GM12878 (cell line): ENCODE measurements around the gene STEAP3. TPM values are rescaled to one million over a fixed set of nuclear protein-coding genes. Genes with fewer than 3 reads are reported as not detected.

ENCODE experiments used
- ATAC-seq: fragments of 200-7000 bp; cut with Tn5 transposase; 3 replicates; pipeline ENCODE4 v1.9.1; 2020; ENCODE audit warnings: mild to moderate bottlenecking, moderate library complexity
- BruUV-seq: library from RNA; stranded (reverse); fragments of 400-500 nt; replicated peaks from 2 replicates; lab custom pipeline; 2021; lab: Mats Ljungman, UMichigan
- CTCF ChIA-PET: fragments of 300-600 bp; sonication (Branson Sonifier 250); formaldehyde crosslinking; extraction: SDS; loops from one replicate; lab custom pipeline; 2021; ENCODE audit warnings: inconsistent platforms; lab: Yijun Ruan, JAX
- POLR2A ChIA-PET: fragments of 350-600 bp; formaldehyde crosslinking; extraction: SDS; loops from one replicate; lab custom pipeline; 2021; ENCODE audit warnings: inconsistent platforms; lab: Charles Lee
- RAD21 ChIA-PET: fragments of 300-600 bp; sonication (Branson Sonifier 250); formaldehyde crosslinking; loops from one replicate; lab custom pipeline; 2023; ENCODE audit warnings: antibody characterized with exemption; ENCODE audit not compliant: unreplicated experiment; lab: Charles Lee
- SMC1A ChIA-PET: fragments of 300-600 bp; sonication (Branson Sonifier 250); formaldehyde crosslinking; loops from one replicate; lab custom pipeline; 2023; ENCODE audit not compliant: unreplicated experiment, uncharacterized antibody; lab: Charles Lee
- DNase-seq: peaks from one replicate; pipeline ENCODE4 v3.0.0-alpha.2; 2011; ENCODE audit warnings: low read depth, low spot score
- FAIRE-seq: peaks from 3 replicates; lab custom pipeline; 2011; peaks lifted over from hg19 to GRCh38; lab: Jason Lieb, UNC
- H2AFZ ChIP-seq: 2 replicates; pipeline ENCODE4 v1.6.0; 2011; ENCODE audit warnings: low read depth, low read length, control low read depth; ENCODE audit not compliant: control insufficient read depth
- H3K27ac ChIP-seq: 2 replicates; pipeline ENCODE4 v1.5.1; 2011; ENCODE audit warnings: control low read depth; ENCODE audit not compliant: control insufficient read depth, insufficient read depth
- H3K27me3 ChIP-seq, 2 experiments: replicated peaks in 1 of 2; 2 replicates each; pipeline versions ENCODE4 v1.6.0 to v1.6.1; 2011; ENCODE audit warnings: low read length in 1 of 2; ENCODE audit not compliant: control insufficient read depth in 2 of 2, insufficient read depth in 2 of 2
- H3K36me3 ChIP-seq, 2 experiments: 2 replicates each; pipeline ENCODE4 v1.5.1; 2011; ENCODE audit warnings: low read length in 1 of 2; ENCODE audit not compliant: control insufficient read depth in 2 of 2, insufficient read depth in 2 of 2
- H3K4me1 ChIP-seq: 2 replicates; pipeline ENCODE4 v1.6.1; 2011; ENCODE audit warnings: mild to moderate bottlenecking, low read length, moderate library complexity, mixed read lengths; ENCODE audit not compliant: control insufficient read depth, insufficient read depth
- H3K4me2 ChIP-seq: 2 replicates; pipeline ENCODE4 v1.6.0; 2011; ENCODE audit warnings: control low read depth; ENCODE audit not compliant: control insufficient read depth, insufficient read depth
- H3K4me3 ChIP-seq: fragments of 200-600 bp; sonication (generic); 2 replicates; pipeline ENCODE4 v1.5.1; 2016
- H3K79me2 ChIP-seq: 2 replicates; pipeline ENCODE4 v1.6.0; 2011; ENCODE audit warnings: low read length; ENCODE audit not compliant: control insufficient read depth, insufficient read depth
- H3K9ac ChIP-seq: 2 replicates; pipeline ENCODE4 v1.8.0; 2011; ENCODE audit warnings: low read length, control low read depth, mixed read lengths; ENCODE audit not compliant: control insufficient read depth, insufficient read depth
- H3K9me3 ChIP-seq: replicated peaks from 3 replicates; pipeline ENCODE4 v1.5.1; 2011; ENCODE audit warnings: mild to moderate bottlenecking, low read length; ENCODE audit not compliant: control insufficient read depth, insufficient read depth
- H4K20me1 ChIP-seq: 2 replicates; pipeline ENCODE4 v1.6.0; 2011; ENCODE audit not compliant: control insufficient read depth, insufficient read depth
- ASH2L ChIP-seq: fragments of 300-600, 200-600 bp; sonication (generic); IDR thresholded peaks from 2 replicates; pipeline ENCODE4 v1.6.1; 2017; ENCODE audit warnings: low read depth, mild to moderate bottlenecking, borderline replicate concordance
- BCL11A ChIP-seq: IDR thresholded peaks from 2 replicates; pipeline ENCODE4 v1.6.1; 2011; ENCODE audit warnings: low read depth, low read length
- CEBPB ChIP-seq, 2 experiments: fragments of 150-350 bp in 1 of 2; IDR thresholded peaks; 2 replicates each; pipeline ENCODE4 v1.6.1; 2012 to 2014; ENCODE audit warnings: low read depth in 2 of 2, low read length in 2 of 2, borderline replicate concordance in 1 of 2, inconsistent platforms in 1 of 2
- CREB1 ChIP-seq: IDR thresholded peaks from 2 replicates; pipeline ENCODE4 v1.6.1; 2012; ENCODE audit warnings: low read depth, mild to moderate bottlenecking, inconsistent platforms
- DPF2 ChIP-seq: fragments of 450-650 bp; IDR thresholded peaks from 2 replicates; pipeline ENCODE4 v1.6.1; 2017; ENCODE audit warnings: mild to moderate bottlenecking
- FOS ChIP-seq: IDR thresholded peaks from 3 replicates; pipeline ENCODE4 v1.6.1; 2011; ENCODE audit warnings: borderline replicate concordance; ENCODE audit not compliant: insufficient read length; ENCODE audit errors: extremely low read depth
- MAX ChIP-seq: IDR thresholded peaks from 2 replicates; pipeline ENCODE4 v1.6.1; 2012; ENCODE audit warnings: low read depth, low read length, improper control_type of control experiment
- NFYA ChIP-seq: IDR thresholded peaks from 2 replicates; pipeline ENCODE4 v1.6.1; 2011; ENCODE audit warnings: low read depth, mild to moderate bottlenecking, low read length, improper control_type of control experiment, borderline replicate concordance
- NR2F1 ChIP-seq: fragments of 450-650 bp; conservative IDR thresholded peaks from 2 replicates; pipeline ENCODE4 v1.6.1; 2017; ENCODE audit warnings: mild to moderate bottlenecking
- PAX8 ChIP-seq: fragments of 450-650 bp; IDR thresholded peaks from 2 replicates; pipeline ENCODE4 v1.6.1; 2017; ENCODE audit warnings: mild to moderate bottlenecking, moderate library complexity
- RBBP5 ChIP-seq: fragments of 200-600 bp; sonication (generic); conservative IDR thresholded peaks from 2 replicates; pipeline ENCODE4 v1.6.1; 2016
- SIN3A ChIP-seq: IDR thresholded peaks from 2 replicates; pipeline ENCODE4 v1.6.1; 2012; ENCODE audit warnings: low read depth, low read length, improper control_type of control experiment
- SMAD1 ChIP-seq: fragments of 450-650 bp; IDR thresholded peaks from 2 replicates; pipeline ENCODE4 v1.6.1; 2018; ENCODE audit warnings: mild to moderate bottlenecking, low read depth; ENCODE audit not compliant: partially characterized antibody
- SUZ12 ChIP-seq: fragments of 200-600 bp; sonication (generic); IDR thresholded peaks from one replicate; pipeline ENCODE4 v1.6.1; 2018; ENCODE audit warnings: antibody characterized with exemption, mild to moderate bottlenecking; ENCODE audit not compliant: unreplicated experiment
- USF2 ChIP-seq: IDR thresholded peaks from 2 replicates; pipeline ENCODE4 v1.6.1; 2011; ENCODE audit warnings: low read depth, low read length, improper control_type of control experiment, borderline replicate concordance
- ZNF622 ChIP-seq: fragments of 450-650 bp; IDR thresholded peaks from 2 replicates; pipeline ENCODE4 v1.6.1; 2017; ENCODE audit warnings: mild to moderate bottlenecking, inconsistent platforms
- WGBS: methylation state at CpG from one replicate; pipeline ENCODE4 v1.1.6; 2016; ENCODE audit warnings: low lambda C conversion rate; ENCODE audit not compliant: insufficient replicate concordance, insufficient coverage; ENCODE audit errors: missing lambda C conversion rate; 5-methylcytosine and 5-hydroxymethylcytosine counted together
- in situ Hi-C: fragments of 300-500 bp; cut with MboI; formaldehyde crosslinking; loops from 9 replicates; pipeline ENCODE4 v1.14.3; 2018; ENCODE audit warnings: mixed read lengths
- intact Hi-C: fragments of 100-400 bp; cut with micrococcal nuclease; formaldehyde crosslinking; loops from one replicate; pipeline ENCODE4 v1.14.2; 2022; ENCODE audit not compliant: unreplicated experiment
- polyA plus RNA-seq, 11 experiments: library from polyadenylated mRNA; depleted of rRNA in 4 of 11; unstranded in 6 of 11; stranded (reverse) in 5 of 11; fragments of >200 nt; fragmentation: Nextera tagmentation in 4 of 11; fragmentation: Illumina TruSeq in 1 of 11; extraction: Ambion mirVana in 4 of 11; extraction: Trizol in 1 of 11; gene quantifications; 1 replicate in 1 of 11; 2 replicates in 10 of 11; pipeline versions ENCODE4 v1.2.1 to v1.2.3, GENCODE V29; 2011 to 2016; ENCODE audit warnings: inconsistent platforms in 2 of 11, missing spikeins in 2 of 11, low read depth in 1 of 11
- total RNA-seq, 4 experiments: library from RNA; depleted of rRNA in 3 of 4; stranded (reverse); fragments of >200 nt in 3 of 4; fragmentation: Illumina TruSeq in 1 of 4; extraction: Trizol in 1 of 4; gene quantifications; 2 replicates each; pipeline versions ENCODE4 v1.2.1 to v1.2.3, GENCODE V29; 2013 to 2021
- TF ChIP-seq, protein P1 (sequence below): fragments of 150-350 bp; IDR thresholded peaks from 2 replicates; pipeline ENCODE4 v1.6.1; 2014; ENCODE audit warnings: mild to moderate bottlenecking, low read depth, low read length
- TF ChIP-seq, protein P2 (sequence below): IDR thresholded peaks from 2 replicates; pipeline ENCODE4 v1.6.1; 2011; ENCODE audit warnings: mild to moderate bottlenecking, low read depth, low read length, moderate library complexity; ENCODE audit not compliant: insufficient replicate concordance

Gene STEAP3
- total and polyA plus RNA-seq, 10 of the 15 experiments (the other 5 are each of a cell fraction or from before 2014, with no cell fraction given): 0.42 to 8.3 (median 4.8) TPM

- TF ChIP-seq USF2: no peak
Measured at GRCh38 chr2:119249311-119249710, 25.7 kb downstream of the STEAP3 start (continued).

DNA sequence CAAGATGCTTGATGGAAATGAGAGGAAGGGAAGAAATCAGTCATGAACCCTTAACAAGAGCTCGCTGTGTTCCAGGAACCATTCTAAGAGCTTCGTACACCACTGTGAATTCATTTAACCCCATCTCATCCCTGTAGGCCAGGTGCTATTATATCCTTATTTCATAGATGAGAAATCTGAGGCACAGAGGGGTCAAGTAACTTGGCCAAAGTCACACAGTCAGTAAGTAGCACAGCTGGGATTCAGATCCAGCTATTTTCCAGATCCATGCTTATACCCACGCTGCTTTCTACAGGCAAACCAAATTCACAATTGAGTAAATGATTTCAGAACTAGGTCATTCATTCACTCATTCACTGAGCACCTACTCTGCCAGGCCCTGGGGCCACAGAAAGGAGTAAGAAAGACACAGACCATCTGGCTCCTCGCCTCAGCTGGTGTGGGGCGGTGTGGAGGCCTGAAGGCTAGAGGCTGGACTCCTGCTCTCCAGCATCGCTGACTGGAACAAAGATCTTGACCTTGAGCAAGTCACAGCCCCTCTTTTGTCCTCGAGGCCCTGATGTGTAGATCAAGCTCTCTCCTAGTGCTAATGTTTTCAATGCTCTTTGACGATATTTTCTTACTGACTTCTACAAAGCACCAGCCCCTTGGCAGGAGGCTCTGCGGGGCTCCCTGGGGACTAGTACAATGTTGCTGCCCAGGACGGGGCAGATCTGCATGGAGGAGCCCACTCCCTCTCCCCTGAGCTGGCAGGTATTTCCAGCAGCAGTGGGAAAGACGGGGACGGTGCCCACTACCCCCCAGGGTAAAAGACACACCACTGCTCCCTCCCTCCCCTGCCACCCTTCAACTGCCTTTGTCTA is 26.5 kb downstream of the STEAP3 start:
- no peak for FAIRE-seq
- RAD21 ChIA-PET: no interaction called here
- Histone ChIP-seq H3K4me1 (no peaks in the 10 kb centered on the region), H3K4me3 (no peak overlapping the region), H3K9ac (no peak overlapping the region), H3K79me2 (no peaks in the 10 kb centered on the region), H3K4me2 (no peak overlapping the region), H2AFZ (no peak overlapping the region), H3K36me3 (no peaks in the 10 kb centered on the region; a peak in 2 of 4 replicates), H3K27ac (no peak overlapping the region), H3K27me3 (no peaks in the 10 kb centered on the region), H3K9me3 (no peaks in the 10 kb centered on the region), H4K20me1 (no peaks in the 10 kb centered on the region)
- ATAC-seq: no peak
- 61% methylated on average over 12 of the region's 12 CpGs for WGBS
- intact Hi-C loops (no loop called here), in situ Hi-C loops (no loop called here)
- no TSS peak for BruUV-seq
- SMC1A ChIA-PET: no interaction called here
- POLR2A ChIA-PET: interaction anchor here (0.5 kb wide), 1 partner anchor 212 kb away, joined by 3 read pairs; no protein-coding TSS in a partner anchor
- CTCF ChIA-PET: no interaction called here
- no peak for DNase-seq
- TF ChIP-seq NFYA (no peak), SMAD1 (no peak), BCL11A (no peak), RBBP5 (no peak), ZNF622 (no peak), ASH2L (no peak), PAX8 (no peak), CEBPB (IDR thresholded peaks at IDR 0.05; ENCODE audit: borderline replicate concordance in 1 of 2, low read depth in 2 of 2, low read length in 2 of 2) (no peak), CREB1 (no peak), MAX (no peak), NR2F1 (no peak), FOS (no peak), USF2 (no peak), SUZ12 (no peak), DPF2 (no peak), SIN3A (no peak)
- TF ChIP-seq, protein P1, sequence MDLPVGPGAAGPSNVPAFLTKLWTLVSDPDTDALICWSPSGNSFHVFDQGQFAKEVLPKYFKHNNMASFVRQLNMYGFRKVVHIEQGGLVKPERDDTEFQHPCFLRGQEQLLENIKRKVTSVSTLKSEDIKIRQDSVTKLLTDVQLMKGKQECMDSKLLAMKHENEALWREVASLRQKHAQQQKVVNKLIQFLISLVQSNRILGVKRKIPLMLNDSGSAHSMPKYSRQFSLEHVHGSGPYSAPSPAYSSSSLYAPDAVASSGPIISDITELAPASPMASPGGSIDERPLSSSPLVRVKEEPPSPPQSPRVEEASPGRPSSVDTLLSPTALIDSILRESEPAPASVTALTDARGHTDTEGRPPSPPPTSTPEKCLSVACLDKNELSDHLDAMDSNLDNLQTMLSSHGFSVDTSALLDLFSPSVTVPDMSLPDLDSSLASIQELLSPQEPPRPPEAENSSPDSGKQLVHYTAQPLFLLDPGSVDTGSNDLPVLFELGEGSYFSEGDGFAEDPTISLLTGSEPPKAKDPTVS: no peak
- TF ChIP-seq, protein P2, sequence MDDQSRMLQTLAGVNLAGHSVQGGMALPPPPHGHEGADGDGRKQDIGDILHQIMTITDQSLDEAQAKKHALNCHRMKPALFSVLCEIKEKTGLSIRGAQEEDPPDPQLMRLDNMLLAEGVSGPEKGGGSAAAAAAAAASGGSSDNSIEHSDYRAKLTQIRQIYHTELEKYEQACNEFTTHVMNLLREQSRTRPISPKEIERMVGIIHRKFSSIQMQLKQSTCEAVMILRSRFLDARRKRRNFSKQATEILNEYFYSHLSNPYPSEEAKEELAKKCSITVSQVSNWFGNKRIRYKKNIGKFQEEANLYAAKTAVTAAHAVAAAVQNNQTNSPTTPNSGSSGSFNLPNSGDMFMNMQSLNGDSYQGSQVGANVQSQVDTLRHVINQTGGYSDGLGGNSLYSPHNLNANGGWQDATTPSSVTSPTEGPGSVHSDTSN: no peak
